Large intestine (tissue), 3 donors: ENCODE data around the gene SLC12A5. TPM values are rescaled to one million over a fixed set of nuclear protein-coding genes. Genes with fewer than 3 reads are reported as not detected.

ENCODE experiments used
- DNase-seq, 2 donors: peaks; one replicate each; pipeline versions ENCODE4 v3.0.0 to v3.0.0-alpha.2; 2013
- H3K27ac ChIP-seq: one replicate; pipeline ENCODE4 v1.5.1; 2013; ENCODE audit warnings: low read length
- H3K27me3 ChIP-seq: 2 replicates; pipeline ENCODE4 v1.6.1; 2013; ENCODE audit warnings: low read length; ENCODE audit not compliant: control insufficient read depth, insufficient read depth
- H3K36me3 ChIP-seq: 2 replicates; pipeline ENCODE4 v1.6.1; 2013; ENCODE audit warnings: low read length; ENCODE audit not compliant: control insufficient read depth, insufficient read depth
- H3K4me1 ChIP-seq: one replicate; pipeline ENCODE4 v1.6.1; 2013; ENCODE audit warnings: low read length; ENCODE audit not compliant: control insufficient read depth, insufficient read depth
- H3K4me3 ChIP-seq: one replicate; pipeline ENCODE4 v1.5.1; 2013; ENCODE audit warnings: low read length
- H3K9me3 ChIP-seq: one replicate; pipeline ENCODE4 v1.6.1; 2013; ENCODE audit warnings: mild to moderate bottlenecking, low read depth, low read length, moderate library complexity; ENCODE audit not compliant: control insufficient read depth
- WGBS: methylation state at CpG from one replicate; pipeline ENCODE4 v1.1.5; 2013; ENCODE audit warnings: low lambda C conversion rate; ENCODE audit not compliant: insufficient coverage; 5-methylcytosine and 5-hydroxymethylcytosine counted together
- polyA plus RNA-seq: library from polyadenylated mRNA; unstranded; fragments of 120-200 nt; gene quantifications from one replicate; pipeline ENCODE4 v1.2.1, GENCODE V29; 2013

Gene SLC12A5
- polyA plus RNA-seq, 1 donor: 3.5 TPM

DNA sequence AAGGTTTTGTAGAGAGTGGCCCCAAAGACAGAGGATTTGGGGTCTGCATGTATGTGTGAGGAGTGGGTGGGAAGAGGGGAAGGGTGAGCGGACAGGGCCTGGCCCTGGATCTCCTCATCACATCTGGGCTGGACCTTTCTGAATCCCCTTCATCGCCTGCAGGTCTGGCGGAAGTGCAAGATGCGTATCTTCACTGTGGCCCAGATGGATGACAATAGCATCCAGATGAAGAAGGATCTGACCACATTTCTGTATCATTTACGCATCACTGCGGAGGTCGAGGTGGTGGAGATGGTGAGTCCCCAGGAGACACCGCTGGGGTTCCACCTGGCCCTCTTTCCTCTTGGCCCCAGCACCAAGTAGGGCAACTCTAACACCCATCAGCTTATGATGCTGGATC, 24.4 kb downstream of the SLC12A5 start:
- Histone ChIP-seq H3K9me3 (peaks cover 4% of the 10 kb centered on the region), H3K4me1 (peaks cover 8% of the 10 kb centered on the region), H3K27ac (no peak overlapping the region), H3K36me3 (no peaks in the 10 kb centered on the region), H3K4me3 (no peak overlapping the region), H3K27me3 (peaks cover 23% of the 10 kb centered on the region)
- WGBS: no CpG with 5 or more reads among the region's 8 CpGs
- DNase-seq: no peak

DNA sequence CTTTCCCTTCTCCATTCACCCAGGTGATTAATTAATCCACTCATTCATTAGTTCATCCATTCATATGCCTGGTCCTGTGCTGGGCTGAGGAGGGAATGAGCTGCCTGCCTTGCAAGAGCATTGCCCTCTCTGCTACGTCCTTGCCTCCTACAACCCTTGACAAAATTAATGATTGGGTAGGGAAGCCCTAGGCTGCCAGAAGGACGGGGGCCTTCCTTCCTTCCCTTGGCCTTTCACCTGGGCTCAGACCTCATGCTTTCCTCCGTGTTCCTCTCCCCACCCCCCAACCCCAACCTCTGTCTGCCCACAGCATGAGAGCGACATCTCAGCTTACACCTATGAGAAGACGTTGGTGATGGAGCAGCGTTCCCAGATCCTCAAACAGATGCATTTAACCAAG, 25.6 kb downstream of the SLC12A5 start:
- WGBS: no CpG with 5 or more reads among the region's 6 CpGs
- H3K27me3 ChIP-seq: peaks cover 33% of the 10 kb centered on the region

DNA sequence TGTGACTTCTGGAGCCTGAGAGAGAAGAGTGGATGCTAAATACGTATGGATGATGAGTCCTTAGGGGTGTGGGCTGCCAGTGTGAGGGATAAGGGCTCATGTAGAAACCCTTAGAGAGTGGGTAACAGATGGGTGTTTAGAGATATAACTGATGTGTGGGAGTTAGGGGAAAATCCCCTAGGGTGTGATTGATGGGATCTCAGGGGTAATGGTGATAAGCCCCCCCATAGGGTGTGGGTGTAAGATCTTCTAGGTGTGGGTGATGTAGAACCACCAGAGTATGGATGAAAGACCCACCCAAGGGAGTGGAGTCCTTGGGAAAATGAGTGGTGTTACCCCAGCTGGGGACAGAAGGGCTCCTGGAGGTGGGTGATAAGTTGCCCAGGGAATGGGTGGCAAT, 26.3 kb downstream of the SLC12A5 start:
- no CpG with 5 or more reads among the region's 1 CpG for WGBS
- Histone ChIP-seq H3K9me3 (peaks cover 4% of the 10 kb centered on the region), H3K27ac (no peak overlapping the region), H3K4me1 (peaks cover 9% of the 10 kb centered on the region), H3K36me3 (peaks cover 3% of the 10 kb centered on the region), H3K27me3 (peaks cover 33% of the 10 kb centered on the region), H3K4me3 (no peak overlapping the region)
- DNase-seq: no peak

More for the DNA sequence above, 25.6 kb downstream of the SLC12A5 start:
- no peaks in the 10 kb centered on the region for H3K36me3 ChIP-seq
- H3K4me1 ChIP-seq: peaks cover 9% of the 10 kb centered on the region
- peaks cover 4% of the 10 kb centered on the region for H3K9me3 ChIP-seq
- no peak overlapping the region for H3K4me3 ChIP-seq
- DNase-seq: no peak
- H3K27ac ChIP-seq: no peak overlapping the region

DNA sequence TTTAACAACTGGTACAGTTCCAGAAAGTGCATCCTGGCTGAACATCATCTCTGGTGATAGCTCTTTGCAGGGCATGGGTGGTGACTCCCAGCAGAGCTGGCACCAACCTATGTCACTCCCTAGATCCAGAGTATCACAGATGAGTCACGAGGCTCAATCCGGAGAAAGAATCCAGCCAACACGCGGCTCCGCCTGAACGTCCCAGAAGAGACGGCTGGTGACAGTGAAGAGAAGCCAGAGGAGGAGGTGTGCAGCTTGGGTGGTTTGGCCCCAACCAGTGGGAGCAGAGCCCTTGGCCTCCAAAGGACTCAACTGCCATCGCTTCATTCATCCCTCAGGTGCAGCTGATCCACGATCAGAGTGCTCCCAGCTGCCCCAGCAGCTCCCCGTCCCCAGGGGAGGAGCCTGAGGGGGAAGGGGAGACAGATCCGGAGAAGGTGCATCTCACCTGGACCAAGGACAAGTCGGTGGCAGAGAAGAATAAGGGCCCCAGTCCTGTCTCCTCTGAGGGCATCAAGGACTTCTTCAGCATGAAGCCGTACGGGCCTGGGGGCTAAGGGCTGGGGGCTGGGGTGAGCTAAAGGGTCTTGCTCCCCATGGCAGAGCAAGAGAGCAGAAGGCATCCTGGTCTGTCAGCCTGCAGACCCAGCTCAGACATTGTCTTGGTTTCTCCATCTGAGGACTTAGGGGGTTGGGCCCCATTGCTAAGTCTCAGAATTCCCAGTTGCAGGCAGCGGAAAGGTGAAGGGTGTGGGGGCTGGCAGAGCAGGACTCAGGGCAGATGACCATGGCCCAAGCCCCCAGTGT, 27.2 kb downstream of the SLC12A5 start:
- WGBS: no CpG with 5 or more reads among the region's 15 CpGs
- H3K27me3 ChIP-seq: peaks cover 33% of the 10 kb centered on the region
- H3K4me3 ChIP-seq: no peak overlapping the region
- no peak for DNase-seq
- peaks cover 9% of the 10 kb centered on the region for H3K4me1 ChIP-seq
- H3K9me3 ChIP-seq: peaks cover 4% of the 10 kb centered on the region
- H3K27ac ChIP-seq: no peak overlapping the region
- H3K36me3 ChIP-seq: peaks cover 10% of the 10 kb centered on the region

DNA sequence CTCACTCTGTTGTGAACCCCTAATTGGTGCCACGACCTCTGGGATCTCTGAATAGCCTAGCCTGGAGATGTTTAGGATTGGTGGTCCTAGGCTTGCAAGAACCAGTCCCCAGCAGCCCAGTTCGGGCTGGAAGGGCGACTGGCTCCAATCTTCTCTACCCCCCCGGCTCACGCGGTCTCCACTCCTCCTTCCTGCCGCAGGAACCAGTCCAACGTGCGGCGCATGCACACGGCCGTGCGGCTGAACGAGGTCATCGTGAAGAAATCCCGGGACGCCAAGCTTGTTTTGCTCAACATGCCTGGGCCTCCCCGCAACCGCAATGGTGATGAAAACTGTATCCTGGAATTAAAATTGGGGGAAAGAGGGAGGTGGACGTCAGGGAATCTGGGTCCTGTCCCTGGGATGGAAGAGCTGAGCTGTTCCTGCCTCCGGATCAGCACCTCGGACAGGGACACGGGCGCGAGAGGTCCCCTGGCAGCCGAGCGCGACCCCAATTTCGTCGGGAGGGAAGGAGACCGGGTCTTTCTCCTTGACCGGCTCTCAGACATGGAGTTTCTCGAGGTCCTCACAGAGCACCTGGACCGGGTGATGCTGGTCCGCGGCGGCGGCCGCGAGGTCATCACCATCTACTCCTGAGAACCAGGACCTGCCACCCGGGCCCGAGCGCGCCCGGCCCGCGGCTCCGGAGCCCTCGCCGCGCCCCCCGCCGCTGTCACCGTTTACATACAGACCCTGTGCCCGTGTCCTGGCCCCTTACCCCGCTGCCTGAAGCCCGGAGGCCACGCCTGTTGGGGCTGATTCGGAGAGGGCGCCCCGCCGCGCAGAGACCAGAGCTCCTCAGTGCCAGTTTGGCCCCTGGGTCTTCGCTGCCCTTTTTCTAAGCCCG, 28.2 kb downstream of the SLC12A5 start:
- no CpG with 5 or more reads among the region's 65 CpGs for WGBS
- DNase-seq: peak in 1 of 2 donors; percentile 38
- Histone ChIP-seq H3K4me1 (peaks cover 9% of the 10 kb centered on the region), H3K9me3 (peaks cover 4% of the 10 kb centered on the region), H3K27ac (no peak overlapping the region), H3K4me3 (no peak overlapping the region), H3K27me3 (peaks cover 33% of the 10 kb centered on the region), H3K36me3 (peaks cover 19% of the 10 kb centered on the region)

DNA sequence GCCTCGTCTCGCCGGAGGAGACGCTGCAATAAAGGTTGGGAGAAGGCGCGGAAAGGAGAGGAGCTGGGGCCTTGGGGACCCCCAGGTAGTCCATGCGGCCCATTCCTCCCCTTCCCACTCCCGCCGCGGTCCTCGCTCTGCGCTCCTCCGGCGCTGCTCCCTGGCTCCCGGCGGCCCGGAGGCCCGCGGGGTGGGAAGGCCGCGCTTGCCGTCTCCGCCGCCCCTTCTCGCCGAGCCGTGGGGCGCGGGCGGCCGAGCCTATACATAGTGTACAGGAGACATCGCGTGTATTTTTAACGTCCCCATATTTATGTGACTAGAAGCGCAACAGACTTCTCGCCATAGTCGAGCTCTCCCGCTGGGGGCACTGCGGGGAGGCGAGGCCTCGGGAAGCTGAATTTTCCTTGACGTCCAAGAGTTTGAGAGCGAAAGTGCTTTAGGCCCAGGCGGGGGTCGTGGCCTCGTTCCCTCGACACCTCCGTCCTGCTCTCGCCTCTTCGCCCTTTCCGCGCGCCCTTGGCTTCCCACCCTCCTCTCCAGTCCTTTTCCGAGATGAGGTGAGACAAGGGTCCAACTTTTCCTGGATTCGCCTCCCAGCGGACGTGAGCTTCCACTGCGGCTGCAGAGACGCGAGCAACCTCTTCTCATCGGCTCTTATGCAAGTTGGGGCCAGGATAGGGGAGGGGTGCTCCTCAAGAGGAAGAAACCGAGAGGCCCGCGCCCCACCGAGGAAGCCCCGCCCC, 29.0 kb downstream of the SLC12A5 start:
- H3K4me3 ChIP-seq: no peak overlapping the region
- H3K9me3 ChIP-seq: peaks cover 4% of the 10 kb centered on the region
- peaks cover 9% of the 10 kb centered on the region for H3K4me1 ChIP-seq
- 0% methylated on average over 7 of the region's 66 CpGs for WGBS
- peaks cover 27% of the 10 kb centered on the region for H3K36me3 ChIP-seq
- peak in 1 of 2 donors; percentile 39 for DNase-seq
- H3K27ac ChIP-seq: no peak overlapping the region
- H3K27me3 ChIP-seq: peaks cover 33% of the 10 kb centered on the region

DNA sequence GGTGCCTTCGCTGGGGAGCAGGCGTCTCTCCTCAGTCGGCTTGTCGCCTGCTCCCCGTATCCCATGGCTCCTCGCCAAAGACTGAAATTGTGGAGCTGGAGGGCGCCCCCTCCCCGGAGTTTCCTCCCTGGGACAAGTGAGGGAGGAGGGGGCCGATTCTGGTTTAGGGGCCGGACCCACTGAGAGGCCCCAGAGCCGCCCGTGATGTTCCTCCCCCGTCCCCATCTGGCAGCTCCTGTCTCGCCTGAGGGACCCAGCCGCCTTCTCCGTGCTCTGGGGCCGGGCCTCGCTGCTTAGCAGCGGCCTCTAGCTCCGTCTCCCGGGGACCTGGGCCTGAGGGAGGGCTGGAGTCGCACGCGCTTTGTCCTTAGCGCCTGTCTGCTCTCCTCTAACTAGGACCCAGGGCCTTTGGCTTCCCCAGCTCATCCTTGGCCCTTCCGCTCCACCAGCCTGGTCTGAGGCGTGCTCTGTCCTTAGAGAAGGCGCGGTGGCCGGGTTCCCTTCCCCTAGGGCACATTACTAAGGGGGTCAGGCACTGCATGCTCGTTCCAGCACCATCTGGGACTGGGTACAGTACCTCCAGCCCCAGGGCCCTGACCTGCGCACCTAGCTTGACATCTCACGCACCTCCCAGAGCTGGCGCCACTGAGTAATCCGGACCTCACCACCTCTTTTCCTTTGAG, 29.7 kb downstream of the SLC12A5 start:
- Histone ChIP-seq H3K9me3 (peaks cover 4% of the 10 kb centered on the region), H3K27me3 (peaks cover 33% of the 10 kb centered on the region), H3K4me1 (peaks cover 9% of the 10 kb centered on the region), H3K36me3 (peaks cover 34% of the 10 kb centered on the region), H3K27ac (no peak overlapping the region), H3K4me3 (no peak overlapping the region)
- no CpG with 5 or more reads among the region's 35 CpGs for WGBS
- peak in 1 of 2 donors; percentile 6 for DNase-seq

DNA sequence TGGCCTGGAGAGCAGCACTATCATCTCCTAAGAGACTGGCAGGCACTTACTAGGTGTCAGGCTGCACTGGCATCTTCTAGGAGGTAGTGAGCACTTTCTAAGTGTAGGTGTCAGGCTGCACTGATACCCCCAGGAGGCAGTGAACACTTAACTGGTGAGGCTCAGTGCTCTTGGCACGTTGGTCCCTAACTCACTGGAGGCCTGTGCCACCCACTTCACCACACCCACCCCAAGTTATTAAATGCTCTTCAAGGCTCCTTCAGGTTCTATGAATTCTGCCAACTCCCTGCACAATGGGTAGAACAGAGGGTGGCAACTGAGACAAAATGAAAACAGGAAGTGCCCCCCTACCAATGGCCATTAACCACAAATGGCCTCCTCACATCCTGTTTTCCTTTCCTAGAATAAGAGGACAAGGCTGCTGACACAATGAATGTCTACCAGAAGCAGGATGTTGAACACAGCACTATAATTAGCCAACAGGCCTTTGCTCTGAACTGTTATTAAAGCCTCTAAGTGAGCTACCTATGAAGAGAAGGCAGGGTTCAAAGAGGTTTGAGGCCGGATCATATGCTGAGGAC, 31.4 kb downstream of the SLC12A5 start:
- Histone ChIP-seq H3K4me3 (no peak overlapping the region), H3K27ac (no peak overlapping the region), H3K36me3 (peaks cover 51% of the 10 kb centered on the region), H3K9me3 (peaks cover 4% of the 10 kb centered on the region), H3K27me3 (peaks cover 28% of the 10 kb centered on the region), H3K4me1 (peaks cover 9% of the 10 kb centered on the region)
- no peak for DNase-seq
- WGBS: no CpG with 5 or more reads among the region's 2 CpGs

DNA sequence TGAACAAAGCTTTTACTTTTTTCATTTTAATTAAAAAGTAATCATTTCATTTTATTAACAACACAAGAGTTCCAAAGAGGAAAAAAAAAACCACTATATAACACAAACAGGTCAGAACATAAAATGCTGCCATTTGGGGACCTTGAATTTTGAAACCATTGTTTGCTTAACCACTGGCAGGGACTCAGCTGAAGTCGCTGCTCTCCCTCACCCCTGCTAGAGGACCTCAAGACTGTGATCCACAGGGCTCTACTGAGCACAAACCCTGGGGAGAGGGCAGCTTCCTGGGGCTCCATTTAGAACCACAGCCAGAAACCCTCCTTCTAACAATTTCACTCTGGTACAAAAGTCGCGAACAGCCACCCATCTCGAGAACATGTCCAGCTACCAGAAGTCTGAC, 32.0 kb downstream of the SLC12A5 start:
- Histone ChIP-seq H3K4me3 (no peak overlapping the region), H3K4me1 (peaks cover 9% of the 10 kb centered on the region), H3K27ac (no peak overlapping the region), H3K9me3 (peaks cover 4% of the 10 kb centered on the region), H3K27me3 (peaks cover 28% of the 10 kb centered on the region), H3K36me3 (peaks cover 57% of the 10 kb centered on the region)
- no peak for DNase-seq
- no CpG with 5 or more reads among the region's 4 CpGs for WGBS
